Measurements from ENCODE around the gene DHTKD1. TPM values are rescaled to one million over a fixed set of nuclear protein-coding genes. Genes with fewer than 3 reads are reported as not detected.
A peak's percentile ranks its signal among the peaks of the same experiment; 100 is the strongest.

DHTKD1 gene
- total and polyA plus RNA-seq, 2 of the 4 experiments (the other 2 are of a cell fraction) = 13.9 to 20.3 TPM

- H3K36me3 ChIP-seq (ENCODE audit: control insufficient read depth, insufficient read depth, low read length) = peaks cover 16% of the 10 kb centered on the region
- no CpG with 5 or more reads among the region's 4 CpGs for WGBS, 2 experiments (ENCODE audit: extremely low coverage in 2 of 2, insufficient read length in 1 of 2)
- BruUV-seq (replicated peaks) = no TSS peak
These were observed 81.4 kb downstream of the DHTKD1 start for GRCh38 chr10:12150163-12150562.

More at GRCh38 chr10:12150163-12150562, 81.4 kb downstream of the DHTKD1 start:
- no peak overlapping the region for H4K91ac ChIP-seq (ENCODE audit: insufficient read depth, low read depth, low read length)
- ChIA-PET POLR2A (ENCODE audit: unreplicated experiment) (no interaction called here), CTCF (no interaction called here)
- no peak overlapping the region for H3K4me3 ChIP-seq (ENCODE audit: insufficient read depth, low read depth, low read length)
- no peak overlapping the region for H2AFZ ChIP-seq (replicated peaks; ENCODE audit: low read length, poor library complexity)
- no peak overlapping the region for H4K5ac ChIP-seq (ENCODE audit: low read depth, low read length)
- H2AK9ac ChIP-seq (replicated peaks; ENCODE audit: low read depth, low read length, poor library complexity) = no peak overlapping the region
- H4K20me1 ChIP-seq (ENCODE audit: insufficient read depth, low read length) = no peaks in the 10 kb centered on the region; the same call in 1 of the 2 replicates
- H3K4me1 ChIP-seq (ENCODE audit: control insufficient read depth, insufficient read depth, low read length) = no peaks in the 10 kb centered on the region
- DNase-seq (no peak), ATAC-seq (ENCODE audit: low read depth) (no peak)
- peaks cover 2 to 3% of the 10 kb centered on the region in 2 experiments; a peak in 3 of 4 replicates for H3K79me1 ChIP-seq (ENCODE audit: low read depth in 1 of 2, low read length in 2 of 2)
- no peaks in the 10 kb centered on the region for H3K9me3 ChIP-seq (ENCODE audit: control insufficient read depth, insufficient read depth, low read length)
- no peak overlapping the region for H3K18ac ChIP-seq (ENCODE audit: low read depth, low read length)
- in situ Hi-C loops (cut with MboI; ENCODE audit: low sequenced_read_pairs) (no loop called here), intact Hi-C loops (cut with micrococcal nuclease) (loop anchor here (10.0 kb wide), 1 partner anchor 1815 kb away; no protein-coding TSS in a partner anchor), dilution Hi-C loops (cut with HindIII; ENCODE audit: low sequenced_read_pairs, unreplicated experiment) (no loop called here)
- TF ChIP-seq FOS (IDR thresholded peaks at IDR 0.05; ENCODE audit: low read depth, low read length) (no peak), USF2 (IDR thresholded peaks at IDR 0.05; ENCODE audit: low read depth, low read length) (no peak), CHD1 (IDR thresholded peaks at IDR 0.05; ENCODE audit: low read depth, low read length) (no peak), CTCF (conservative IDR thresholded peaks at IDR 0.05; ENCODE audit: low read depth, low read length) (no peak), MAFK (IDR thresholded peaks at IDR 0.05; ENCODE audit: low read depth, low read length) (no peak)
- H3K56ac ChIP-seq (ENCODE audit: extremely low read depth, insufficient read depth, low read length) = no peak overlapping the region
- H3K23ac ChIP-seq (ENCODE audit: low read depth, low read length) = no peak overlapping the region
- H2BK15ac ChIP-seq (ENCODE audit: low read depth, low read length) = no peak overlapping the region
- H2BK5ac ChIP-seq (ENCODE audit: low read depth, low read length, poor library complexity, severe bottlenecking) = no peak overlapping the region
- no peak overlapping the region for H4K8ac ChIP-seq (ENCODE audit: low read depth in 2 of 2, low read length in 2 of 2)
- H3K27ac ChIP-seq (ENCODE audit: insufficient read depth, low read length) = no peak overlapping the region
- H3K9me1 ChIP-seq (ENCODE audit: insufficient read depth, low read length) = peaks cover 5% of the 10 kb centered on the region; the same call in 1 of the 2 replicates
- no peak overlapping the region for H3K4me2 ChIP-seq (ENCODE audit: low read depth, low read length)
- H2BK20ac ChIP-seq (ENCODE audit: low read depth, low read length) = no peak overlapping the region
- no peak overlapping the region for H3K14ac ChIP-seq (replicated peaks; ENCODE audit: low read depth, low read length)
- H2BK120ac ChIP-seq (ENCODE audit: low read depth, low read length) = no peak overlapping the region
- no peak overlapping the region for H3K9ac ChIP-seq (ENCODE audit: low read depth, low read length)
- H3K27me3 ChIP-seq (ENCODE audit: control insufficient read depth, insufficient read depth, low read length) = no peaks in the 10 kb centered on the region
- 0 out of 2 replicates have a peak overlapping the region, but pooled peaks have one; percentile 28 for H2AK5ac ChIP-seq (ENCODE audit: low read depth, low read length)
- H3K4ac ChIP-seq (ENCODE audit: low read depth, low read length) = no peak overlapping the region

All from IMR-90 (cell line).